Osteocyte (in vitro differentiated cells): Measurements from ENCODE around the gene ESRRG. TPM values are rescaled to one million over a fixed set of nuclear protein-coding genes. Genes with fewer than 3 reads are reported as not detected.

Source experiments
- DNase-seq: peaks from one replicate; pipeline ENCODE4 v3.0.0; 2021; ENCODE audit warnings: mixed read lengths; ENCODE audit not compliant: unreplicated experiment; ENCODE audit errors: extremely low spot score
- H3K27ac Mint-ChIP-seq: one replicate; pipeline ENCODE4 v1.8.0; 2021; ENCODE audit warnings: mild to moderate bottlenecking, mixed read lengths; ENCODE audit not compliant: unreplicated experiment
- H3K27me3 Mint-ChIP-seq: one replicate; pipeline ENCODE4 v1.8.0; 2021; ENCODE audit warnings: mixed read lengths; ENCODE audit not compliant: unreplicated experiment
- H3K36me3 Mint-ChIP-seq: one replicate; pipeline ENCODE4 v1.8.0; 2021; ENCODE audit warnings: mixed read lengths; ENCODE audit not compliant: unreplicated experiment
- H3K4me1 Mint-ChIP-seq: one replicate; pipeline ENCODE4 v1.8.0; 2021; ENCODE audit warnings: mixed read lengths; ENCODE audit not compliant: unreplicated experiment
- H3K4me3 Mint-ChIP-seq: one replicate; pipeline ENCODE4 v1.8.0; 2021; ENCODE audit warnings: mild to moderate bottlenecking, moderate library complexity, mixed read lengths; ENCODE audit not compliant: unreplicated experiment
- H3K9me3 Mint-ChIP-seq: one replicate; pipeline ENCODE4 v1.8.0; 2021; ENCODE audit warnings: mixed read lengths; ENCODE audit not compliant: unreplicated experiment
- CTCF ChIP-seq: fragments of 200-600 bp; sonication (generic); IDR thresholded peaks from 2 replicates; pipeline ENCODE4 v1.5.0; 2021; ENCODE audit warnings: antibody characterized with exemption, mild to moderate bottlenecking, moderate library complexity
- total RNA-seq: library from RNA; stranded (reverse); gene quantifications from 2 replicates; pipeline ENCODE4 v1.2.1, GENCODE V29; 2021

Gene ESRRG
- total RNA-seq, 1 donor from 2014 or later = not detected

GRCh38 chr1:216740331-216740730 lies 17.1 kb upstream of the ESRRG start:
- Mint-ChIP-seq H3K27ac (no peak overlapping the region), H3K4me3 (no peak overlapping the region), H3K36me3 (no peaks in the 10 kb centered on the region), H3K4me1 (no peaks in the 10 kb centered on the region), H3K27me3 (peaks cover 15% of the 10 kb centered on the region), H3K9me3 (no peaks in the 10 kb centered on the region)
- no peak for TF ChIP-seq CTCF
- DNase-seq = no peak

GRCh38 chr1:216739793-216740192 lies 16.6 kb upstream of the ESRRG start:
- no peak for TF ChIP-seq CTCF
- no peak overlapping the region for H3K4me3 Mint-ChIP-seq
- no peaks in the 10 kb centered on the region for H3K36me3 Mint-ChIP-seq

GRCh38 chr1:216732121-216732520 lies 8.9 kb upstream of the ESRRG start:
- H3K4me3 Mint-ChIP-seq = no peak overlapping the region
- H3K27ac Mint-ChIP-seq = no peak overlapping the region
- no peaks in the 10 kb centered on the region for H3K4me1 Mint-ChIP-seq
- H3K9me3 Mint-ChIP-seq = no peaks in the 10 kb centered on the region
- peaks cover 12% of the 10 kb centered on the region for H3K27me3 Mint-ChIP-seq
- no peak for DNase-seq
- no peaks in the 10 kb centered on the region for H3K36me3 Mint-ChIP-seq
- no peak for TF ChIP-seq CTCF

More at GRCh38 chr1:216739793-216740192, 16.6 kb upstream of the ESRRG start:
- Mint-ChIP-seq H3K27me3 (peaks cover 15% of the 10 kb centered on the region), H3K9me3 (no peaks in the 10 kb centered on the region), H3K4me1 (no peaks in the 10 kb centered on the region), H3K27ac (no peak overlapping the region)
- DNase-seq = no peak

- Mint-ChIP-seq H3K27ac (no peak overlapping the region), H3K4me3 (no peak overlapping the region), H3K9me3 (no peaks in the 10 kb centered on the region), H3K4me1 (no peaks in the 10 kb centered on the region), H3K27me3 (peaks cover 14% of the 10 kb centered on the region), H3K36me3 (no peaks in the 10 kb centered on the region)
- TF ChIP-seq CTCF = no peak
- no peak for DNase-seq
Measured at GRCh38 chr1:216731562-216731961, 8.3 kb upstream of the ESRRG start.

GRCh38 chr1:216726435-216726834 lies 3.2 kb upstream of the ESRRG start:
- Mint-ChIP-seq H3K36me3 (no peaks in the 10 kb centered on the region), H3K9me3 (no peaks in the 10 kb centered on the region), H3K27ac (no peak overlapping the region), H3K4me1 (peaks cover 12% of the 10 kb centered on the region), H3K4me3 (no peak overlapping the region), H3K27me3 (peaks cover 58% of the 10 kb centered on the region)
- no peak for DNase-seq
- TF ChIP-seq CTCF = no peak
